ENCODE measurements around the gene JTB. TPM values are rescaled to one million over a fixed set of nuclear protein-coding genes. Genes with fewer than 3 reads are reported as not detected.
A peak's percentile ranks its signal among the peaks of the same experiment; 100 is the strongest.

The JTB gene
- total RNA-seq, 1 experiment from 2014 or later: 142 TPM

DNA sequence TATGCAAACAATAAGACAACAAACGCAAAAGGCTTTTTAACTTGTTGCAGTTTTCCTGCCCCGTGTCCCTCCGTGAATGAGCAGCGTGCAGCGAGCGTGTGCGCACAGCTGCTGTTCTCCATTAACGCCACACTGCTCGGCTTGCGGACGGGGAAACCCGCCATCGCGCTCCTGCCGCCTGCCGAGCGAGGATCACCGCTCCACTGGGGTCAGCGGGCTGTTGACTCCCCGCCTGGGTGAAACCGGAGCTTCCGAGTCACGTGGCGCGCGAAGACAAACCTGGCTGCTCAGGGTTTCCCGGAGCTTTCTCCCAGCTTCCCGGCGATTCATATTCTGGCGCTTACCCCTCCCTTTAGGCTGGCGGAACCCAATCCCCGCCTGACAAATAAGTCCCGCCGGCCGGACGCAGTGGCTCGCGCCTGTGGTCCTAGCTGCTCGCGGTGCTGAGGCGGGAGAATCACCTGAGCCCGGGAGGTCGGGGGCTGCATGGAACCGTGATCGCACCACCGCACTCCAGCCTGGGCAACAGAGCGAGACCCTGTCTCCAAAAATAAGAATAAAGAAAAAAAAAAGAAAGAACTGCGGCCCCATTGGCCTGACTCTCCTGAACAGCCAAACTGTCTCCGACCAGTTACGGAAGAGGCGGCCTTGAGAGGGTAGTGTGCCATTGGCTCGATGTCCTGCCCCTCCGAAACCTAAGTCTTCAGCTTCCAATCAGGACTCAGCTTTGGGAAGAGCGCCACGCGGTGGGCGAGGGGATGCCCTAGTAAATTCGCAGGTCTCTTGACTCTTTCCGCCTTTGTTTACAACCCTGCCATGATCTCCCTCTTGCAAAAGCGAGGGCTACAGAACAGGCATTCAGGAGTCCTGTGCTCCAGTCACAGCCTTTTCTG lies 10.1 kb downstream of the JTB start, which contains the start of gene CREB3L4:
CREB3L4 (plus strand) TSS at position 796 of the 893 bp plus-strand sequence. CDS start 624 bp downstream, outside the sequence.
- ChIA-PET CTCF (interaction anchor here (0.5 to 1.0 kb wide), 4 partner anchors 10 to 158 kb away, joined by 3 read pairs; partner anchors contain the start of gene JTB), POLR2A (ENCODE audit: low non-redundant PET) (interaction anchor here (0.7 to 1.1 kb wide), 3 partner anchors 17 to 306 kb away, joined by 3 to 8 read pairs (median 6); partner anchors contain the start of gene RPS27)
- peaks cover 14% of the 10 kb centered on the region for H3K4me1 ChIP-seq (ENCODE audit: insufficient read depth, low read length, poor library complexity, severe bottlenecking)
- intact Hi-C loops (cut with micrococcal nuclease; ENCODE audit: unreplicated experiment): no loop called here
- H3K4me3 ChIP-seq (ENCODE audit: low read depth, low read length, poor library complexity, severe bottlenecking): peak within 1 kb of the TSS; percentile 55
- BruUV-seq (replicated peaks): TSS peak; percentile 32
- H3K9me3 ChIP-seq (ENCODE audit: low read depth, low read length, poor library complexity, severe bottlenecking): no peaks in the 10 kb centered on the region
- no peaks in the 10 kb centered on the region for H3K27me3 ChIP-seq (replicated peaks; ENCODE audit: insufficient read depth, low read depth, low read length, poor library complexity)
- H3K27ac ChIP-seq (ENCODE audit: low read depth, low read length, poor library complexity, severe bottlenecking): peak within 1 kb of the TSS; percentile 77
- TF ChIP-seq, protein P1, sequence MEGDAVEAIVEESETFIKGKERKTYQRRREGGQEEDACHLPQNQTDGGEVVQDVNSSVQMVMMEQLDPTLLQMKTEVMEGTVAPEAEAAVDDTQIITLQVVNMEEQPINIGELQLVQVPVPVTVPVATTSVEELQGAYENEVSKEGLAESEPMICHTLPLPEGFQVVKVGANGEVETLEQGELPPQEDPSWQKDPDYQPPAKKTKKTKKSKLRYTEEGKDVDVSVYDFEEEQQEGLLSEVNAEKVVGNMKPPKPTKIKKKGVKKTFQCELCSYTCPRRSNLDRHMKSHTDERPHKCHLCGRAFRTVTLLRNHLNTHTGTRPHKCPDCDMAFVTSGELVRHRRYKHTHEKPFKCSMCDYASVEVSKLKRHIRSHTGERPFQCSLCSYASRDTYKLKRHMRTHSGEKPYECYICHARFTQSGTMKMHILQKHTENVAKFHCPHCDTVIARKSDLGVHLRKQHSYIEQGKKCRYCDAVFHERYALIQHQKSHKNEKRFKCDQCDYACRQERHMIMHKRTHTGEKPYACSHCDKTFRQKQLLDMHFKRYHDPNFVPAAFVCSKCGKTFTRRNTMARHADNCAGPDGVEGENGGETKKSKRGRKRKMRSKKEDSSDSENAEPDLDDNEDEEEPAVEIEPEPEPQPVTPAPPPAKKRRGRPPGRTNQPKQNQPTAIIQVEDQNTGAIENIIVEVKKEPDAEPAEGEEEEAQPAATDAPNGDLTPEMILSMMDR (conservative IDR thresholded peaks at IDR 0.05; ENCODE audit: low read depth, low read length): peak; percentile 61
- no peak for TF ChIP-seq EZH2 (IDR thresholded peaks at IDR 0.05; ENCODE audit: borderline replicate concordance, low read depth, low read length, poor library complexity, severe bottlenecking)
- DNase-seq (ENCODE audit: low spot score): peak; percentile 99
- H3K36me3 ChIP-seq (ENCODE audit: insufficient read depth, low read length, poor library complexity, severe bottlenecking): no peaks in the 10 kb centered on the region

DNA sequence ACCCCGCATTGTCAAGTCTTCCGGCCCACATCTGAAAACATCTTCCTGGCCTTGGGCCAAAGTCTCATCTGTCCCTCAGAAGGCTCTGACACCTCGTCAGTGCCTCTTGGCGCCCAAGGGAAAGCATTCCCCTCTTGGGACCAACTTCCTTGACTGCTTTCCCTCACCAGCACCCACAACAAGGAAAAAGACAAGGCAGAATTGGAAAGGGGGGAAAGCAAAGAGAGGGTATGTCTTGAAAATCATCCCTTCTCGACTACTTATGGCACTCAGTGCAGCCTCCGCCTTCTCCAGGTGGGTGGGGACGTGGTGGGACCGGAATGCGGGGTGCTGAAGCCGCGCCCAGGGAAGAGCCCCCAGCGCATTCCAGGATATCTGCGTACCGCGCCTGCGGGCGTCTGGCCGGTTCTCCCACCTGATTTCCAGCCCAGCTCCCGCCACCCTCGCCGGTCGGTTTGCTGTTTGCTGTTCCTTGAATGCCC lies 13.6 kb downstream of the JTB start:
- ChIA-PET CTCF (no interaction called here), POLR2A (ENCODE audit: low non-redundant PET) (interaction anchor here (0.6 to 1.0 kb wide), 2 partner anchors 22 to 209 kb away, joined by 3 to 6 read pairs; partner anchors contain the start of gene RAB13)
- TF ChIP-seq, protein P1 (conservative IDR thresholded peaks at IDR 0.05; ENCODE audit: low read depth, low read length): no peak
- no peak for TF ChIP-seq EZH2 (IDR thresholded peaks at IDR 0.05; ENCODE audit: borderline replicate concordance, low read depth, low read length, poor library complexity, severe bottlenecking)
- Histone ChIP-seq H3K4me1 (ENCODE audit: insufficient read depth, low read length, poor library complexity, severe bottlenecking) (peaks cover 25% of the 10 kb centered on the region), H3K27ac (ENCODE audit: low read depth, low read length, poor library complexity, severe bottlenecking) (peak overlapping the region; percentile 74), H3K9me3 (ENCODE audit: low read depth, low read length, poor library complexity, severe bottlenecking) (no peaks in the 10 kb centered on the region), H3K4me3 (ENCODE audit: low read depth, low read length, poor library complexity, severe bottlenecking) (peak overlapping the region; percentile 77), H3K36me3 (ENCODE audit: insufficient read depth, low read length, poor library complexity, severe bottlenecking) (peaks cover 13% of the 10 kb centered on the region), H3K27me3 (replicated peaks; ENCODE audit: insufficient read depth, low read depth, low read length, poor library complexity) (no peaks in the 10 kb centered on the region)
- intact Hi-C loops (cut with micrococcal nuclease; ENCODE audit: unreplicated experiment): loop anchor here (5.0 kb wide), 1 partner anchor 292 kb away; the partner anchor contains the start of gene ILF2
- no peak for DNase-seq (ENCODE audit: low spot score)
- BruUV-seq (replicated peaks): TSS peak; percentile 33

DNA sequence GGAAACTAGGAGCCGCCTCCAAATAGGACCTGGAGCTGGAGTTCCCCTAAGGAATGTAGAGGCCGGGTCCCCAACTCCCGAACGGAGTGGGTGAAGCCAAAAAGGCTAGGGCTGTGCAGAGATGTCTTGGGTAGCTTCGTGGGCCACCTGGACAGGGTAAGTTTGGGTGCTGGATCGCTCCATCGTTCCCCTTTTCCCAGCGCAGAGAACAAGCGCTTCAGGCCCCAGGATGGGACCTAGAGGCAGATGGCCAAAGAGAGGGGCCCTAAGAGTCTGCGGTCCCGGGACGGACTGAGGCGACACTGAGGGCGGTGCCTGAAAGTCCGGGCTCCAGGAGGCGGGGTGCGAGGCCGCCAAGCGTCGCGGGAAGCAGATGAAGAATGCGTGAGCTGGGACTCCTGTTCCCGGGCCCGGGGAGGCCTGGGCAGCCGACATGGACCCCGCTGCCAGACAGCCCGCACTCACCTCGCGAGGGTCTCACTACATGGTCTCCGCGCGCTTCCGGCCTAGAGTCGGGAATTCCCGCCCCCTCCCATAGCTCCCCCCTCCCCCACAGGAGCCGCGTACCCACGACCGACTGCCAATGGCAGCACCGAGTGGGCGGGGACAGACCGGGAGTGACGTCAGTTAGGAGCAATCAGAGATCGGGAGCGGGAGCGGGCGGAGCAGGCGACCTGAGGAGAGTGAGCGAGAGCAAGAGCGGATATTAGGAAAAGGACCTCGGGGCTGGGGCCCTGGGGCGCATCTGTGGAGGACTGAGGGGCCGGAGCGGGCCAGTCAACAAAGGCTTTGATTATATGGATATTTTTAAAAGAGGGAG lies 14.2 kb downstream of the JTB start, which contains the start of gene SLC39A1:
SLC39A1 (minus strand) TSS at position 508 of the 820 bp plus-strand sequence. CDS start 822 bp downstream, outside the sequence.
- CTCF ChIA-PET: interaction anchor here (1.6 kb wide), 1 partner anchor 17 kb away, joined by 3 read pairs; the partner anchor contains the start of gene DENND4B
- peaks cover 13% of the 10 kb centered on the region for H3K36me3 ChIP-seq (ENCODE audit: insufficient read depth, low read length, poor library complexity, severe bottlenecking)
- H3K4me1 ChIP-seq (ENCODE audit: insufficient read depth, low read length, poor library complexity, severe bottlenecking): peaks cover 20% of the 10 kb centered on the region
- no peaks in the 10 kb centered on the region for H3K27me3 ChIP-seq (replicated peaks; ENCODE audit: insufficient read depth, low read depth, low read length, poor library complexity)
- H3K4me3 ChIP-seq (ENCODE audit: low read depth, low read length, poor library complexity, severe bottlenecking): peak within 1 kb of the TSS; percentile 77
- no TSS peak for BruUV-seq (replicated peaks)
- peak within 1 kb of the TSS; percentile 74 for H3K27ac ChIP-seq (ENCODE audit: low read depth, low read length, poor library complexity, severe bottlenecking)
- DNase-seq (ENCODE audit: low spot score): peak; percentile 99
- no peaks in the 10 kb centered on the region for H3K9me3 ChIP-seq (ENCODE audit: low read depth, low read length, poor library complexity, severe bottlenecking)
- intact Hi-C loops (cut with micrococcal nuclease; ENCODE audit: unreplicated experiment): loop anchor here (5.0 kb wide), 1 partner anchor 291 kb away; the partner anchor contains the start of gene ILF2
- TF ChIP-seq, protein P1 (conservative IDR thresholded peaks at IDR 0.05; ENCODE audit: low read depth, low read length): no peak
- TF ChIP-seq EZH2 (IDR thresholded peaks at IDR 0.05; ENCODE audit: borderline replicate concordance, low read depth, low read length, poor library complexity, severe bottlenecking): no peak
- POLR2A ChIA-PET (ENCODE audit: low non-redundant PET): interaction anchor here (0.6 to 1.0 kb wide), 3 partner anchors 22 to 209 kb away, joined by 3 to 6 read pairs (median 3); partner anchors contain the start of gene RAB13

All from A673 (cell line).